ENCODE results near the gene GPR83. TPM values are rescaled to one million over a fixed set of nuclear protein-coding genes. Genes with fewer than 3 reads are reported as not detected.

Gene GPR83
- total and polyA plus RNA-seq, 2 of the 4 experiments (the other 2 are of a cell fraction) = under 0.01 to 0.07 TPM

DNA sequence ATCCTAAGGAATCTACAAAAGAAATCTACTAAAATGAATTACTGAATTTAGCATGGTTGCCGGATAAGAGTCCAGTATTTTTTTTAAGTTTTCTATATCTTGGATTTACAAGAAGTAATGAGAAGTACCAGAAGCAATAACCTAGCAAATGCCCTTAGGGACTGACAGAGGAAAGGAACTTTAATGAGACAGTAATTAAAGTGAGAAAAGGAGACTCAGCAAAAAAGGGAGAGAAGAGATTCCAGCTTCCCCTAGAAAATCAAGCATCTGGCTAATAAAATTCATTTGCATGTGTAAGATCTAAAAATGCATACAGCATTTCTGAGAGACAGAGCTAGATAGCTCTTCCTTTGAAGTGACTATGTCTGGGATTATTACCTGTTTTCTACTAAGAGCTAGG is 57.7 kb downstream of the GPR83 start:
- H3K36me3 ChIP-seq (ENCODE audit: control insufficient read depth, insufficient read depth, low read length) = no peaks in the 10 kb centered on the region
- no peak overlapping the region for H3K18ac ChIP-seq (ENCODE audit: low read depth, low read length)
- no peak for DNase-seq
- H3K4me1 ChIP-seq (ENCODE audit: control insufficient read depth, insufficient read depth, low read length) = no peaks in the 10 kb centered on the region
- no peak overlapping the region for H2BK20ac ChIP-seq (ENCODE audit: low read depth, low read length)
- CTCF ChIA-PET = no interaction called here
- H3K9ac ChIP-seq (ENCODE audit: low read depth, low read length) = no peak overlapping the region
- no peaks in the 10 kb centered on the region for H3K27me3 ChIP-seq (ENCODE audit: control insufficient read depth, insufficient read depth, low read length)
- no peaks in the 10 kb centered on the region for H4K20me1 ChIP-seq (ENCODE audit: insufficient read depth, low read length)
- TF ChIP-seq, protein P1, sequence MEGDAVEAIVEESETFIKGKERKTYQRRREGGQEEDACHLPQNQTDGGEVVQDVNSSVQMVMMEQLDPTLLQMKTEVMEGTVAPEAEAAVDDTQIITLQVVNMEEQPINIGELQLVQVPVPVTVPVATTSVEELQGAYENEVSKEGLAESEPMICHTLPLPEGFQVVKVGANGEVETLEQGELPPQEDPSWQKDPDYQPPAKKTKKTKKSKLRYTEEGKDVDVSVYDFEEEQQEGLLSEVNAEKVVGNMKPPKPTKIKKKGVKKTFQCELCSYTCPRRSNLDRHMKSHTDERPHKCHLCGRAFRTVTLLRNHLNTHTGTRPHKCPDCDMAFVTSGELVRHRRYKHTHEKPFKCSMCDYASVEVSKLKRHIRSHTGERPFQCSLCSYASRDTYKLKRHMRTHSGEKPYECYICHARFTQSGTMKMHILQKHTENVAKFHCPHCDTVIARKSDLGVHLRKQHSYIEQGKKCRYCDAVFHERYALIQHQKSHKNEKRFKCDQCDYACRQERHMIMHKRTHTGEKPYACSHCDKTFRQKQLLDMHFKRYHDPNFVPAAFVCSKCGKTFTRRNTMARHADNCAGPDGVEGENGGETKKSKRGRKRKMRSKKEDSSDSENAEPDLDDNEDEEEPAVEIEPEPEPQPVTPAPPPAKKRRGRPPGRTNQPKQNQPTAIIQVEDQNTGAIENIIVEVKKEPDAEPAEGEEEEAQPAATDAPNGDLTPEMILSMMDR (conservative IDR thresholded peaks at IDR 0.05; ENCODE audit: low read depth, low read length) = no peak
- TF ChIP-seq, protein P2, sequence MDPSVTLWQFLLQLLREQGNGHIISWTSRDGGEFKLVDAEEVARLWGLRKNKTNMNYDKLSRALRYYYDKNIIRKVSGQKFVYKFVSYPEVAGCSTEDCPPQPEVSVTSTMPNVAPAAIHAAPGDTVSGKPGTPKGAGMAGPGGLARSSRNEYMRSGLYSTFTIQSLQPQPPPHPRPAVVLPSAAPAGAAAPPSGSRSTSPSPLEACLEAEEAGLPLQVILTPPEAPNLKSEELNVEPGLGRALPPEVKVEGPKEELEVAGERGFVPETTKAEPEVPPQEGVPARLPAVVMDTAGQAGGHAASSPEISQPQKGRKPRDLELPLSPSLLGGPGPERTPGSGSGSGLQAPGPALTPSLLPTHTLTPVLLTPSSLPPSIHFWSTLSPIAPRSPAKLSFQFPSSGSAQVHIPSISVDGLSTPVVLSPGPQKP (IDR thresholded peaks at IDR 0.05; ENCODE audit: borderline replicate concordance, low read depth, low read length) = no peak
- no peak for TF ChIP-seq RFX5 (IDR thresholded peaks at IDR 0.05; ENCODE audit: low read depth, low read length)
- TF ChIP-seq, protein P3, sequence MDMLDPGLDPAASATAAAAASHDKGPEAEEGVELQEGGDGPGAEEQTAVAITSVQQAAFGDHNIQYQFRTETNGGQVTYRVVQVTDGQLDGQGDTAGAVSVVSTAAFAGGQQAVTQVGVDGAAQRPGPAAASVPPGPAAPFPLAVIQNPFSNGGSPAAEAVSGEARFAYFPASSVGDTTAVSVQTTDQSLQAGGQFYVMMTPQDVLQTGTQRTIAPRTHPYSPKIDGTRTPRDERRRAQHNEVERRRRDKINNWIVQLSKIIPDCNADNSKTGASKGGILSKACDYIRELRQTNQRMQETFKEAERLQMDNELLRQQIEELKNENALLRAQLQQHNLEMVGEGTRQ (IDR thresholded peaks at IDR 0.05; ENCODE audit: low read depth, low read length) = no peak
- no peak for TF ChIP-seq MXI1 (IDR thresholded peaks at IDR 0.05; ENCODE audit: borderline replicate concordance, low read depth, low read length)
- no peak for TF ChIP-seq SMC3 (IDR thresholded peaks at IDR 0.05; ENCODE audit: low read depth, low read length)
- no peak for TF ChIP-seq FOS (IDR thresholded peaks at IDR 0.05; ENCODE audit: low read depth, low read length)
- no peak overlapping the region for H3K4ac ChIP-seq (ENCODE audit: low read depth, low read length)
- no peak overlapping the region for H4K8ac ChIP-seq (ENCODE audit: low read depth in 2 of 2, low read length in 2 of 2)
- no peak overlapping the region for H2AFZ ChIP-seq (replicated peaks; ENCODE audit: low read length, poor library complexity)
- no peak overlapping the region for H3K14ac ChIP-seq (replicated peaks; ENCODE audit: low read depth, low read length)
- H3K27ac ChIP-seq (ENCODE audit: insufficient read depth, low read length) = no peak overlapping the region
- H2BK5ac ChIP-seq (ENCODE audit: low read depth, low read length, poor library complexity, severe bottlenecking) = no peak overlapping the region
- H2BK15ac ChIP-seq (ENCODE audit: low read depth, low read length) = no peak overlapping the region
- no peak overlapping the region for H4K5ac ChIP-seq (ENCODE audit: low read depth, low read length)
- no TSS peak for BruUV-seq (replicated peaks)
- H4K91ac ChIP-seq (ENCODE audit: insufficient read depth, low read depth, low read length) = no peak overlapping the region
- H3K79me1 ChIP-seq (ENCODE audit: low read depth in 1 of 2, low read length in 2 of 2) = no peaks in the 10 kb centered on the region
- POLR2A ChIA-PET (ENCODE audit: unreplicated experiment) = no interaction called here
- no peak overlapping the region for H2AK5ac ChIP-seq (ENCODE audit: low read depth, low read length)
- H2AK9ac ChIP-seq (replicated peaks; ENCODE audit: low read depth, low read length, poor library complexity) = no peak overlapping the region
- no peak overlapping the region for H3K4me2 ChIP-seq (ENCODE audit: low read depth, low read length)
- intact Hi-C loops (cut with micrococcal nuclease) = no loop called here
- no peaks in the 10 kb centered on the region for H3K9me3 ChIP-seq (ENCODE audit: control insufficient read depth, insufficient read depth, low read length)
- dilution Hi-C loops (cut with HindIII; ENCODE audit: low sequenced_read_pairs, unreplicated experiment) = no loop called here
- H3K4me3 ChIP-seq (ENCODE audit: insufficient read depth, low read depth, low read length) = no peak overlapping the region
- WGBS, 2 experiments (ENCODE audit: extremely low coverage in 2 of 2, insufficient read length in 1 of 2) = no CpG with 5 or more reads among the region's 1 CpG
- no peak overlapping the region for H3K56ac ChIP-seq (ENCODE audit: extremely low read depth, insufficient read depth, low read length)
- no peak for ATAC-seq (ENCODE audit: low read depth)
- H3K23ac ChIP-seq (ENCODE audit: low read depth, low read length) = no peak overlapping the region
- no peaks in the 10 kb centered on the region for H3K9me1 ChIP-seq (ENCODE audit: insufficient read depth, low read length)
- no peak overlapping the region for H2BK120ac ChIP-seq (ENCODE audit: low read depth, low read length)
- in situ Hi-C loops (cut with MboI; ENCODE audit: low sequenced_read_pairs) = no loop called here

Data from IMR-90 (cell line).